PFSK-1 (cell line): Measurements from ENCODE around the gene MGAT1.

ENCODE experiments used
- FOXP2 ChIP-seq: optimal IDR thresholded peaks from 2 replicates; pipeline ENCODE3; 2011; ENCODE audit warnings: borderline replicate concordance, control low read depth, inconsistent platforms; ENCODE audit not compliant: insufficient read depth; ENCODE audit errors: extremely low read length, extremely low read depth
- POLR2AphosphoS5 ChIP-seq: IDR thresholded peaks from 2 replicates; pipeline ENCODE4 v1.6.1; 2012; ENCODE audit warnings: low read depth, mild to moderate bottlenecking, control low read depth, low read length, moderate library complexity
- REST ChIP-seq, 2 experiments: IDR thresholded peaks; 2 replicates each; pipeline versions ENCODE4 v1.6.1 to v1.8.0; 2011 to 2012; ENCODE audit warnings: low read depth in 2 of 2, low read length in 2 of 2, control low read depth in 1 of 2, inconsistent platforms in 1 of 2, mild to moderate bottlenecking in 1 of 2, moderate library complexity in 1 of 2; ENCODE audit not compliant: insufficient read depth in 1 of 2
- SIN3A ChIP-seq: IDR thresholded peaks from 2 replicates; pipeline ENCODE4 v1.6.1; 2012; ENCODE audit warnings: mild to moderate bottlenecking, low read length, moderate library complexity, borderline replicate concordance; ENCODE audit not compliant: insufficient read depth
- TAF1 ChIP-seq: IDR thresholded peaks from 2 replicates; pipeline ENCODE4 v1.6.1; 2012; ENCODE audit warnings: low read length, control low read depth, borderline replicate concordance; ENCODE audit not compliant: insufficient read depth

The MGAT1 gene

GRCh38 chr5:180848265-180848664 lies 45.7 kb upstream of the MGAT1 start:
- TF ChIP-seq TAF1 (no peak), REST (IDR thresholded peaks at IDR 0.05; ENCODE audit: insufficient read depth in 1 of 2, low read depth in 2 of 2, low read length in 2 of 2) (no peak), SIN3A (no peak), FOXP2 (no peak), POLR2AphosphoS5 (no peak)

- TF ChIP-seq REST (IDR thresholded peaks at IDR 0.05; ENCODE audit: insufficient read depth in 1 of 2, low read depth in 2 of 2, low read length in 2 of 2) (no peak), SIN3A (no peak), FOXP2 (no peak), POLR2AphosphoS5 (no peak), TAF1 (no peak)
Measured at GRCh38 chr5:180847026-180847425, 44.4 kb upstream of the MGAT1 start.

GRCh38 chr5:180844858-180845257 lies 42.3 kb upstream of the MGAT1 start:
- TF ChIP-seq FOXP2 (no peak), REST (IDR thresholded peaks at IDR 0.05; ENCODE audit: insufficient read depth in 1 of 2, low read depth in 2 of 2, low read length in 2 of 2) (no peak), POLR2AphosphoS5 (no peak), SIN3A (no peak), TAF1 (no peak)

GRCh38 chr5:180844432-180844831 lies 41.8 kb upstream of the MGAT1 start:
- TF ChIP-seq SIN3A (no peak), TAF1 (no peak), POLR2AphosphoS5 (no peak), REST (IDR thresholded peaks at IDR 0.05; ENCODE audit: insufficient read depth in 1 of 2, low read depth in 2 of 2, low read length in 2 of 2) (no peak), FOXP2 (no peak)

GRCh38 chr5:180839935-180840334 lies 37.3 kb upstream of the MGAT1 start:
- TF ChIP-seq SIN3A, result no peak
- TF ChIP-seq REST (IDR thresholded peaks at IDR 0.05; ENCODE audit: insufficient read depth in 1 of 2, low read depth in 2 of 2, low read length in 2 of 2), result no peak
- TF ChIP-seq TAF1, result no peak
- TF ChIP-seq FOXP2, result no peak
- TF ChIP-seq POLR2AphosphoS5, result no peak
